ENCODE results near the gene PKN2.

The PKN2 gene

DNA sequence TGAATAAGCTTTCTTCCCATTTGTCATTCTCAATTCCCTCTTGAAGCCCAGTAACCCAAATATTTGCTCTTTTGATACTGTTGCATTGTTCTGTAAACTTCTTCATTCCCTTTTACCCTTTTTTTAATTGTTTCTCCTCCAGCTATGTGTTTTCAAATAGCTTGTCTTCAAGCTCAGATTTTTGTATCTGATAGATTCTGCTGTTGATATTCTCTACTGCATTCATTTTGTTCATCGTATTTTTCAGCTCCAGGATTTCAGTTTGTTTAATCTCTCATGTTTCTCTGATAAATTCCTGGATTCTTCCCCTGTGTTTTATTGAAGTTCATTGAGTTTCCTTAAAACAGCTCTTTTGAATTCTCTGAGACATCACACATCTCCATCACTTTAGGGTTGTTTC, 51.8 kb downstream of the PKN2 start:
- DNase-seq, result no peak

- DNase-seq, result no peak
Observed at GRCh38 chr1:88736633-88737248, 52.7 kb downstream of the PKN2 start.

- no peak for DNase-seq
Observed at GRCh38 chr1:88737338-88737927, 53.4 kb downstream of the PKN2 start.

DNA sequence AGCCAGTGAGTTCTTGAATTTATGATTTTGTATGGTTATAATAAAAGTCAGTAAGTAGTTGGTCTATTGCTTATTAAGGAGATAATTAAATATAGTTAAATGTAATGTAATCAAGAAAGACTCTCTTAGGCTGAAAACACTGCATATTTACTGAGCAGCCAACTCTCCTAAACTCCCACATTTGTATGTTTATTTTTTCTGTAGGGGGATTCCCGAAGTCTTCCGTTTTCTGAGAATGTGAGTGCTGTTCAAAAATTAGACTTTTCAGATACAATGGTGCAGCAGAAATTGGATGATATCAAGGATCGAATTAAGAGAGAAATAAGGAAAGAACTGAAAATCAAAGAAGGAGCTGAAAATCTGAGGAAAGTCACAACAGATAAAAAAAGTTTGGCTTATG, 56.7 kb downstream of the PKN2 start:
- no peak for DNase-seq

- DNase-seq, result no peak
Observed at GRCh38 chr1:88741413-88741812, 57.3 kb downstream of the PKN2 start.

DNA sequence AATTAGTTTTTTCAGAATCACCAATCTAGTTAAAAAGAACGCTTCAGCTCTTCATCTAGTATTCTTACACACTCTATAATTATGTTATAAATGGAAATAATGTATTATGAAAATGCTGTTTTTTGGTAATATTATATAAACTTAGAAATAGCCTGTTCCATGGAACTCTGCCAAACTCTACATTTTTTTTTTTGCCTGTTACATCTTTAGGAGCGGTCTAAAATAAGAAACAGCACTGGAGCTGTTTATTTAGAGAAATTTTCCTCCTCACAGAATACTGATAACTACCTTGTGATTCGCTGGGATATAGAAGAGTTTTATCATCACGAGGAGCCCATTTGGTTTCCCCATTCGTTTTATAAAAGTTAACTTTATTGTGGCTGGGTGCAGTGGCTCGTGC, 58.5 kb downstream of the PKN2 start:
- DNase-seq, result no peak

DNA sequence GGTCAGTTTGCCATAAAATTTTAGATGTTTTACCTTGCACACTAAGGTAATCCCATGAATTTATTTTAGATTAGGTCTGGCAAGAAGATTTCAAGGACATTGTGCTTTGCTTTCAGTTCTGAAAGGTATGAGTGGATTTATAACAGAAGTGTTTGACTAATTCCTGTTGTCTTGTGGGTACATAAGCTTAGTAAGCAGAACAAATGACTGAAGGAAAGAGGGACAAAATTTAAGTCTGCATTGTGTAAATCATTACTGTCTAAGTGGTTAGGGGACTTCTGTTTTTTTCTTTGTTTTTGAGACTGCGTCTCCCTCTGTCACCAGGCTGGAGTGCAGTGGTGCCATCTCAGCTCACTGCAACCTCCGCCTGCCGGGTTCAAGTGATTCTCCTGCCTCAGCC, 60.1 kb downstream of the PKN2 start:
- DNase-seq, result no peak

DNA sequence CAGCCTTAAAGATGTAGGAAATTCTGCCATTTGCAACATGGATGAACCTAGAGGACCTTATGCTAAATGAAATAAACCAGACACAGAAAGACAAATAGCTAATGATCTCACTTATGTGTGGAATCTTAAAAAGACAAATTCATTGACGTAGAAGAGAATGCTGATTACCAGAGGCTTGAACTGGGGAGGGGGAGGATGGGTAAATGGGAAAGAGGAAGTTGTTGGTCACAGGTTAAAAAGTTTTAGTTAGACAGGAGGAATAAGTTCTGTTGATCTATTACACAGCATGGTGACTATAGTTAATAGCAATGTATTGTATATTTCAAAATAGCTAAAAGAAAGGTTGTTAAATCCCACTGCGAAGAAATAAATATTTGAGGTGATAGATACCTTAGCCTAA, 62.8 kb downstream of the PKN2 start:
- no peak for DNase-seq

DNA sequence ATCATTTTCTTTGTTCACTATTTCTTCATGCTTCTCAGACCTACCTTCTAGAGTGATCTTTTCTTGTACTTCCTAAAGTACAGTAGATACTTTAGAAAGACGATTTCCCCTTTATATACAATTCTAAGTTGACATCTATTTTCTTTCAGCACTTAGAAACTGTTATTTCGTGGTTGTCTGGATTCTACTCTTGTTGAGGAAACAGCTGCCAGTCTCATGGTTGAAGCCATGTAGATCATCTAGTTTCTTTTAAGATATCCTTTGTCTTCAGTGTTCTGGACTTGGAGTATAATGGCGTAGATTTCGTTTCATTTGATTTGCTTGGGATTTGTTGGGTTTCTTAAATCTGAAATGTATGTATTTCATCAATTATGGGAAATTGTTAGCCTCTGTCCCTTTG, 67.6 kb downstream of the PKN2 start:
- DNase-seq, result no peak

GRCh38 chr1:88753506-88753905, 69.4 kb downstream of the PKN2 start:
- no peak for DNase-seq

- no peak for DNase-seq
Observed at GRCh38 chr1:88763649-88764406, 79.8 kb downstream of the PKN2 start.

GRCh38 chr1:88768187-88768586, 84.1 kb downstream of the PKN2 start:
- DNase-seq, result no peak

DNA sequence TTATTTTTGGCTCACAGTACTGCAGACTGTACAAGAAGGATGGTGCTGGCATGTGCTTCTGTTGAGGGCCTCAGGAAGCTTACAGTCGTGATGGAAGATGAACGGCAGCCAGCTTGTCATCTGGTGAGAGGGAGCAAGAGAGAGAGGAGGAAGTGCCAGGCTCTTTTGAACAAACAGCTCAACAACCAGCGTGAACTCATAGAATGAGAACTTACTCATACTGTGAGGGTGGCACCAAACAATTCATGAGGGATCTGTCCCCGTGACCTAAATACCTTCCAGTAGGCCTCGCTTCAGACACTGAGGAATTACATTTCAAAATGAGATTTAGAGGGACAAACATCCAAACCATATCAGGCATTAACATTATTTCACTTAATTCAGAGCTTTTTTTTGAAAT, 84.7 kb downstream of the PKN2 start:
- no peak for DNase-seq

DNA sequence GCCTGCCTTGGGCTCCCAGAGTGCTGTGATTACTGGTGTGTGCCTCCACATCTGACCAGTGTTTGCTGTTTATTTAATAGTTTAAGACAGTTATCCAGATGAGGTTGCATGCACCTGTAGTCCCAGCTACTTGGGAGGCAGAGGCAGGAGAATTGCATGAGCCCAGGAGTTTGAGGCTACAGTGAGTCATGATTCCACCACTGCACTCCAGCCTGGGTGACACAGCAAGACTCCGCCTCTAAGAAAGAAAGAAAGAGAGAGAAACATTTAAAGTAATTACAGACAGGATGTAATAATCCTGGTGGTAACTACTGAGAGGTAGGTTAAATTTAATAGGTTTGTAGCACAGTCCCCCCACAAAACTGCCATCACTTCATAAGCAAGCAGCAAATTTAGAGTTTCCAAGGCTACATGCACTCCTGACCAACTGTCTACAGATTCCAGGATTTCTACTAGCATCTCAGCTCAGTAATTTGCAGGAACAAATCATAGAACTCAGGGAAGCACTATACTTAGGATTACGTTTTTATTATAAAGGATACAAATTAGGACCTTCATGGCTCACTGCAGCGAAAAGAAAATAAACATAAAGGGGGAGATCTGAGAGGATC, 89.6 kb downstream of the PKN2 start:
- DNase-seq, result no peak

DNA sequence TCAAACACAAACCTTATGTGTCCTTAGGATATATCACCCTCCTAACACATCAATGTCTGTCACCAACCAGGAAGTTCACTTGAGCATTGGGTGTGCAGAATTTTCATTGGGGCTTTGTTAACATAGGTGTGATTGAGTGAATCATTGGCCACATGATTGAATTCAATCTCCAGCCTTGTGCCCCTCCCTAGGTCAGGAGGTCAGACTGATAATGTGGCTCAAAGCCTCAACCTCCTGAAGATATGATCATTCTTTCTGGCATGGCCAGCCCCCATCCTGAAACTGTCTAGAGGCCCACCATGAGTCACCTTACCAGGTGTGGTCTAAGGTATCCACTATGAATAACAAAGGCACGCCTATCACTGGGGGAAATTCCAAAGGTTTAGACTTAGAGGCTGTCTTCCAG, 90.1 kb downstream of the PKN2 start:
- no peak for DNase-seq

DNA sequence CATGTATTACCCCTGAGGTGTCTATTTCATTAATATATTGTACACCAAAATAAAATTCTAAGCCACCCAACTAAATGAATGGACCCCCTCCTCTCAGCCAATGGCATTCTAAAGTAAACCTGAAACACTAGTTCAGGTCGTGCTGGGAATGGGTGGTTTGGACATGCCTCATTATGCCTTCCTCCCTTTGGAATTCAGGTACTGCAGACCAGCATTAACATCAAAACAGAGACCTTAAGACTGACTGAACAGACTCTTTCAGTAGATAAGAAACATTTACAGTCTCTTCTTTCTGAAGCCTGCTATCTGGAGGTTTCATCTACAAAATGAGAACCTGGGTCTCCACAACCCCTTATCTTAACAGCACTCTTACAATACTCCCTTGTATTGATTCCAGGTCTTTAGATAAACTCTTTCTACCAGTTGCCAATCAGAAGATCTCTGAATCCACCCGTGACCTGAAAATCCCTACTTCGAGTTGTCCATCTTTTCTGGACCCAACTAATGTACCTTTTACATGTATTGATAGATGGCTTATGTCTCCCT, 93.6 kb downstream of the PKN2 start:
- no peak for DNase-seq

- no peak for DNase-seq
Observed at GRCh38 chr1:88779880-88780279, 95.8 kb downstream of the PKN2 start.

- DNase-seq, result no peak
Observed at GRCh38 chr1:88780485-88780884, 96.4 kb downstream of the PKN2 start.

DNA sequence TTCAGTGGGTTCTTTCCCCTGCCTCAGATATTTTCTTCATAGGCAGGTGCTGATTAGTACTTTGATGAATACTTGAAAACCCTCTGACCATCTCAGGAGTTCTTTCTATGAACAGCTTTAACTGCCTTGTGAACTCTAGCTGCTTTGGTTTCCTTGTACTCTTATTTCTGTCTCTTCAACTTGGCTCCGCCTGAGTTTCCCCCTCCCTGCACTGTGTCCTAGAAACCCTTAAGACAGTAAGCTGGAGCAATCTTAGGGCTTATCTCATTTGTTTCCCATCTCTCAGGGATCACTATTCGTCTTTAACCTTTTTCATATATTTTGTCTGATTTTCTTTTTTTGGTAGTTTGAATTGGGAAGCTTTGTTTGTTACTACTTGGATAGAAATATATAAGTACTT, 99.1 kb downstream of the PKN2 start:
- DNase-seq, result no peak

GRCh38 chr1:88784551-88784950, 100.5 kb downstream of the PKN2 start:
- DNase-seq, result no peak

DNA sequence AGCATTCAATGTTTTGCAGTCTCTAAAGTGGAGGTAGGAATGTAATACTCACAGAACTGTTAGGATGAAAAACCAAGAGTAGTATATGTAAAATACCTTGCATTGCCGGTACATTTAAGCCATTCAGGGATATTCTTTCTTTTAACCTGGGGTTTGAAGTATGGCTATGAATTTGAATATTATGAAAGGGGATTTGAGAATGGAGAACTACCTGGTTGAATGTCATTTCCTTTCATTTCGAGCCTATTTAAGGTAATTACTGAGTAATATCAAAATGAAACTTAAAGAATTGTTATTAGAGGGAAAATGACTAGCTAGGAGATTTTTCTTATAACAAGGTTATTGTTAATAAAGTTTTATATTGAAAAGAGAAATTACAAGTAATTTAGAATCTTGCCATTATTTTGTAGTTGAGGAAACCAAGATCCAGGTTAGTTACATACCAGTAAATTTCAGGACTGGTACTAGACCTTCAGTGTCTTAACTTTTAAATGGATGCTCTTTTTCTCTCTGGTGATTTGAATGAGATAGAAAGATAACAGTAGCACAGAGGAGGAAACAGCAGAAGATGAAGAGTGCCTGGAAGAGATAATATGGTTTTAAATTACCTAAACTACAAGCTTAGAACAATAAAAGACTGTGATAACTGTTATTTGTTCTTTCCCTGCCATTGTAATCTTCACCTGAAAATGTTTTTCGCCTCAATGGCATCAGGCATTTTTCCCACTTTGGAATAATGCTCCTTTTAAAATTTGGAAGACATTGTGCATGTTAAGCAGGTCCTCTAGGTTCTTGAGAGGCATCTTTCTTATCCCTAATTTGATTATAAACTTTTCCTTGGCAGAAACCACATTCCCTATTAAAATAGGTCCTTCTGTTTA, 103.2 kb downstream of the PKN2 start:
- DNase-seq, result no peak

GRCh38 chr1:88791192-88791591, 107.1 kb downstream of the PKN2 start:
- no peak for DNase-seq

GRCh38 chr1:88799491-88799890, 115.4 kb downstream of the PKN2 start:
- no peak for DNase-seq
